ENCODE measurements around the gene OCA2.
"Not testable (repeated sequence)": the region's sequence is repeated elsewhere in the genome, so short reads cannot be mapped to it uniquely, and the experiment has no call there.

OCA2 gene

DNA sequence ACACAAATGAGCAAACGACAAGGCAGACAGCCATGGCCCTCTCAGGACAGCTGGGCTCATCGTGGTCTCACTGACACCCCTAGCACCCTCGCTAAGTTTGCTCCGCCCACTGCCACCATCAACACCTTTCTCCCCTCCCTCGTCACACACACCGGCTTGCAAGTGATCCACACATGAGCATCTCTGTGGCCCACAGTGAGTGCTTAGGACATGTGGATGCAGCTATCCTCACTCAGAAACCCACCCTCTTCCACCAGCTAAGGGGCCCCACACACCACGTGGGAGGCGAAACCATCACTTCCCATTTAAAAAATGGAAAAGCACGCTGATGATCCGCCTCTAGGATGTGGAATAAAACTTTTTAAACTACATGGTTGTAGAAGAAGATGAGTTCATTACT lies 105.6 kb downstream of the OCA2 start:
- no peak for DNase-seq

DNA sequence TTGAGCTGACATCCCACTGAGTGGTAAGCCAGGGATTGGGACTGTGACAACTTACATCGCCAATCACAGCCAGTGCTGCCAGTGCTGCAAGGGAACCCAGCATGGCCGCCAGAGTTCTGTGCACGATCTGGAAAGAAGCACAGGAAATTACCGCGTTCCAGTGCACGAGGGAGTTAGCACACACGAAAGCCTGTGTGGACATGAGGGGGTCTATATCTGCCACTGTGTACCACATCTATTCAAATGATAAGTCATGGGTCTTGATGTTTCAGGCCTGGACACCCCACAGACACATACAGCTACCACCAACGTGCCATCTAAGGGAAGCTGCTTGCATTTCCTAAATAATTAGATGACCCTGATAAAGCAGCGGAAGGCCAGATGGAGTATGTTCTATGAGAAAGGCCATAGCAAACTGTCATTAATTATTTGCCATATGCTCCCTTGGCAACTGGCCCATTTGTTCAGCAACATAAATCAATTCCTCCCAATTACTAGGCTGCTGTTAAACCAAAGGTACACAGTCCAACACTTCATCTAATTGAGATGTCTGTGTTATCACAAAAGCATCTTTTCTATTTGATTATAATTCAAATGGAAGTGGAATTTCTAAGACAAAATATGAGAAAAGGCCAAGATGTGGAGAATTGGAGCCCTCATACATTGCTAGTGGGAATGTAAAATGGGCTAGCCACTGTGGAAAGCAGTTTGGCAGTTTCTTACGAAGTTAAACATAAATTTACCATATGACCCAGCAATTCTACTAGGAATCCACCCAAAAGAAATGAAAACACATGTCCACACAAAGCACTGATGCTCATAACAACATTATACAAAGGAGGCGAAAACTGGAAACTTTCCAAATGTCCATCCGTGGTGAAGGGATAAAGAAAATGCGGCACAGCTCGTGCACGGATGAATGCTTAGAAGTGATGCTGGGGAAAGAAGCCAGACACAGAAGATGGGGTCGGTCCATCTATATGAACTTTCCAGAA lies 108.3 kb downstream of the OCA2 start:
- DNase-seq: no peak

DNA sequence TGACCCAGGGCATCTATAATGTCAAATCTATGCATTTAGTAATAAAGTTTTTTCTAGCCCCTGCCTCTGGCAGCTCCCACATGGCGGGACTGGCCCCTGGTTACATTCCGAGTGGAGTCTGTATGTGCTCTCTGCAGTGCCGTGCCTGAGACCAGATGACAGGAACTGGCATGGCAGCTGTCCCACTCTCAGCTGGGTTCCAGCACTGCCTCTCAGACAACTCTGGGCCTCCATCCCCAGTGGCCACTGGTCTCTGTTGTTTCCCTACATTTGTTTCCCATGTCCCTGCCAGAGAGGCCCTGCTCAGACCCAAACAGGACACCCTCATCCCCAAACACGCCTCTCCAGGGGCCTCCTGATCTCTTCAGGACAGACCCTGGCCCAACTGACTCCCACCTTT lies 109.3 kb downstream of the OCA2 start:
- no peak for DNase-seq

DNA sequence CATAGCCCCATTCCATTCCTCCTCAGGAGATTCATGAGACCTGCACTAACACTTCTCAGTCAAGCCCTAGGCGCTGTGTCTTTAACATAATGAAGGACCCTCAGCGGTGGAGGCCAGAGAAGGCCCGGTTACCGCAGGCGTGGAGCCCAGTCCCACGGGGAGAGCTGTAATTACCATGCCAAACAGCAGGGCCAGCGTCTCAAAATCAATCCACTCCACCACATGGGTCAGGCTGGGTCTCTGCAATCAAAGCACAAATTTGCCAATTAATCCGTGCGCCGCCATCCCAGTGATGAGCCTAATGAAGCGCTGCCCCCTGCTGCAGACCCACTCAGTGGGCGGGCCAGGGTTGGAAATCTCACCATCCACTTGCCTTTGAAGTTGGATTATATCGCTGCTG lies 109.7 kb downstream of the OCA2 start:
- no peak for DNase-seq

DNA sequence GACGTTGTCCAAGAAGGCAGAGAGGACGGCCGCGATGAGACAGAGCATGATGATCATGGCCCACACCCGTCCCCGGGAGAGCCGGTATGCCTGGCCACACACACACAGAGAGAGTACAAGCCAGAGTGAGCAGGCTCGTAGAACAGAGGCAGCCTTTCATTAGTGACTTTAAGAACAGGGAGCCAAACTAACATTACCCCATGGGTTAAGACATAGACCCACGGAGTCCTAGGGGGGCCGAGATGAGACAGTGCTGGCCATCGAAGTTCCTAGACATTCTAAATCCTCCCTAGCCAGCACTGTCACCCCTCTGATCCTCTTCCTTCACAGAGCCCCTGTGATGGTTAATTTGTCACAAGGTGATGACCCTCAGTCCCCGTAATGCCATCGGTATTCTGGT lies 114.0 kb downstream of the OCA2 start:
- no peak for DNase-seq

DNA sequence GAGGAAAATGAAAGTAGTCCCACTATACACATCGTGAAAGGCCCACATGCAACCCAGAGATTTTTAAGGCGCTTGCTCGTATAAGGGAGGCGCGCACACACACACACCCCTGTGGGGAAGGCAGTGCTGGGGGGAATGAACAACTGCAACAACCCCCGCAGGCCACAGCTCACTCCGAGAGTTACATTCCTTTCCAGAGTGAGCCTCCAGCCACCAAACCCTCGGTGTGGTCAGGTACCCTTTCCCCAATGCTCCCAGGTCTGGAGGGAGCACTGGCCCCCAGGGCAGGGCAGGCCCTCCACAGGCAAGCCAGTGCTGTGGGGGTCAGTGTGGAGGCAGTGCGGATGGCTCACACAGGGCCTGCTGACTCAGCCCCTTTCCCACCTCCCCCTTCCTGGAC lies 115.6 kb downstream of the OCA2 start:
- no peak for DNase-seq

DNA sequence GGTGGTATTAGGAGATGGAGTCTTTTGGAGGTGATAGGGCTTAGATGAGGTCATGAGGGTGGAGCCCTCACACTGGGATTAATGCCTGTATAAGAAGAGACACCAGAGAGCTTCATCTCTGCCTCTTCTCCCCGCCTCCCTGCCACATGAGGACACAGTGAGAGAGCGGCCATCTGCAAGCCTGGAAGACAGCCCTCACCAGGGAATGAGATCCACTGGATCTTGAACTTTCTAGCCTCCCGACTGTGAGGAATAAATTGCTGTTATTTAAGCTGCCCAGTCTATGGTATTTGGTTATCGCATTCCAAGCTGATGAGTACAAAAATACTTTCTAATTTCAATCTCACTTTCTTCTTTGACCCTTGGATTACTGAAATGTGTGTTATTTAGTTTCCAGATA lies 121.4 kb downstream of the OCA2 start:
- no peak for DNase-seq

DNA sequence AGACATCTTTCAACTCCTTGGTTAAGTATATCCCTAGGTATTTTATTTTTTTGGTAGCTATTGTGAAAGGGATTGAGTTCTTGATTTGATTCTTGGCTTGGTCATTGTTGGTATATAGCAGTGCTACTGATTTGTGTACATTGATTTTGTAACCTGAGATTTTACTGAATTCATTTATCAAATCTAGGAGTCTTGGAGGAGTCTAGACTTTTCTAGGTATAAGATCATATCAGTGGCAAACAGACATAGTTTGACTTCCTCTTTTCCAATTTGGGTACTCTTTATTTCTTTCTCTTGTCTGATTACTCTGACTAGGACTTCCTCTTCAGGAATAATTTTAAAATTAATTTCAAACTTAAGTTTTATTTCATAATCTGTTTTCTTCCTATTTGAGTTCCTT lies 125.2 kb downstream of the OCA2 start:
- no peak for DNase-seq

DNA sequence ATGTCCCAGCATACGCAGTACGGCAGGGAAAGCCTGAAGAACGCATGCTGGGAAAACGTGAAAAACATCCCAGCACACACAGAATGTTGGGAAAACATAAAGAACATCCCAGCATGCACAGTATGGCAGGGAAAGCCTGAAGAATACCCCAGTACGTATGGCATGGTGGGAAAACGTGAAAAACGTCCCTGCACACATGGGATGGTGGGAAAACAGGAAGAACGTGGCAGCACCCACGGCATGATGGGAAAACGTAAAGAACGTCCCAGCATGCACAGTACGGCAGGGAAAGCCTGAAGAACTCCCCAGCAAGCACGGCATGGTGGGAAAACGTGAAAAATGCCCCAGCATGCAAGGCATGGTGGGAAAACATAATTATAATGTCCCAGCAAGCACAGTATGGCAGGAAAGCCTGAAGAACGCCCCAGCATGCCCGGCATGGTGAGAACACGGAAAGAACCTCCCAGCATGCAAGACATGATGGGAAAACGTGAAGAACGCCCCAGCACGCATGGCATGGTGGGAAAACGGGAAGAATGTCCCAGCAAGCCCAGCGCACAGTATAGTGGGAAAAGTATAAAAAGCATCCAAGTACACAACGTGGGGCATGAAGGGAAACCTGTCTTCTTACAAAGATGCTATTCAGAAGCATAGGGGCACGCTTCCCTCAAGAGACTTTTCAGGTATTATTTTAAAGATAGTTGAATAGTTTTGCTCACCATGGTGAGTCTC lies 128.3 kb downstream of the OCA2 start:
- no peak for DNase-seq

DNA sequence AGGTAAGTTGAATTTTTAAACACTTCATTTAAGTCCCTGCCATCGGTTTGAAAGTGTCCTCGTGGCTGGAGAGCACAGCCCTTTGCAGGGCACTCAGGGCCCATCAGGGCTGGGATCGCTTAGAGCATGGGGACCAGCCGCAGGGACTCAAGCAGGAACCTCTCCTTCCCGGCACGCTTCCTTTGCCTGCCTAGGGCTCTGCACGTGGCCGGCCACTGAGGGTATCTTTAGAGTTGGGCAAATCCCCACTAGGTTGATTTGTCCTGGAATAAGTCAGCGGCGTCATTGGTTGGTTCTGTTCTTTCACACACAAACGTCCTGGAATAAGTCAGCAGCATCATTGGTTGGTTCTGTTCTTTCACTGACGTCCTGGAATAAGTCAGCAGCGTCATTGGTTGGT lies 131.6 kb downstream of the OCA2 start:
- no peak for DNase-seq

DNA sequence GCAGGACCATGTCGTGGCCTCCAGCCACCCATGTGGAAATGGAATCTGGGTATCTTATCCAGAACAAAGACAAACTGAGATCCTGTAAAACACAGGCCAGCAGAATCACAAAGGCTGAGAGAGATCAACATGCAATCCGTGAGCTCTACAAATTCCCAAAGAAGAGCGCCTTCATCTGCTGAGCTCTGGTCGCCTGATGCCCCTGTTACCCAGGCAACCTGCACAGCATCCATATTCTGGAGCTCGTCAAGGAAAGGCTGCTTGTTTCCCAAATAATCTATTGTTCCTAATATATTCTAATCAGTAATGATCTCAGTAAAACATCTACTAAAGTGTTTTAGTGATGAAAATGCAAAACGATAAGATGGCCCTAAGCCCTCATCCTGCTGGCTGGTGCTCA lies 133.6 kb downstream of the OCA2 start:
- DNase-seq: no peak

DNA sequence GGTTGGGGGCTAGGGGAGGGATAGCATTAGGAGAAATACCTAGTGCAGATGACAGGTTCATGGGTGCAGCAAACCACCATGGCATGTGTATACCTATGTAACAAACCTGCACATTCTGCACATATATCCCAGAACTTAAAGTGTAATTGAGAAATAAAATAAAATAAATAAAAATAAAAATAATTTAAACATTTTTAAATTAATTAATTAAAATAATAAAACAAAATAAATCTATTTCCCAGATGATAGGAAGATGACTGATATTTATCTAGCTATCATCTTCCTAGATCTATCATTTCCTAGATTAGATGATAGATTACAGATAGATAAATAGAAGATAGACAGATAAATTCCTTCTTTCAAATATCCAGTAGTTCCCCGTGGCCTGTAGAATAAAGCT lies 137.3 kb downstream of the OCA2 start:
- no peak for DNase-seq

DNA sequence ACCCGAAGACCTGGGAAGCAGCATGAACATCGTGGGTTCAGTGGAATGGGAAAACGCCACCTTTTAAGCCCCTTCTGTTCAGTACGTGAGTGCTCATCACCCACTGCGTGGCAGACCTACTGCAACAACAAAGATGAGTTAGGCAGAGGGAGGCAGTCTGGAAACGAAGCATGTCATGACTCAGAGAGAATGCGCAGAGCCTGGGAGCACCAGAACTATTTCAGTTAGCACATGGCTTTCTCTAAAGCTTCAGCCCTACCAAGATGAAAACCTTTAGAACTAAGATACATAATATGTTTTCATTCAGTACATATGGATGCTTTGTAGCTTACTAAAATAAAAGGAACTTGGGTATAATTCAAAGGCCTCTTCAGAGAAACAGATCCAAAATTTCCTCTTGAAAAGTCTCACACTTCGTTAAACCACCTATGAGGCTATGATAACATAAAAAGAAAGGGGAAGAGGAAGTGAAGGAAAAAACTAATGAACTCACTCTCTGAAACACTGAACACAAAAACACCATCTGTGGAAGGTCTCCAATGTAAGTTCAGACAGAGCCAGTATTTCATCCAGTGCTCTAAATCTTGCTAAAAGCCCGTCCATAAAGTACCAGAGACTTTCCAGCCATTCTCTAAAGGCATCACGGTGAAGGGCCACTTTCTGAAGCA lies 140.1 kb downstream of the OCA2 start:
- DNase-seq: no peak

DNA sequence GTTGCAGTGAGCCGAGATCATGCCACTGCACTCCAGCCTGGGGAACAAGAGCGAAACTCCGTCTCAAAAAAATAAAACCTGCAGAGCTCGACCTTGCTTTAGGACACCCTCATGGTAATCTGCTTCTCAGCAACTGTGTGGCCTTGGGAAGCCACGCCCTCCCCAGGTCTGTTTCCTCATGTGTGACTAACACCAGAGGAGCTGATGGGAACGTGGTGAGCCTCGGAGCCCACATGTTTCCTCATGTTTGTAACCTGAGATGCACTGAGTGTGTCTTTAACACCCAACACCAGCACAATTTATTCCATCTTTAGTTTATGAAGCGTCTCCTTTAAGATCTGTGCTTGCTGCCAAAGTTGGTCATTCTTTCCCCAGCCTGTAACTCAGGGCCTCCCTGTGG lies 142.8 kb downstream of the OCA2 start:
- no peak for DNase-seq

DNA sequence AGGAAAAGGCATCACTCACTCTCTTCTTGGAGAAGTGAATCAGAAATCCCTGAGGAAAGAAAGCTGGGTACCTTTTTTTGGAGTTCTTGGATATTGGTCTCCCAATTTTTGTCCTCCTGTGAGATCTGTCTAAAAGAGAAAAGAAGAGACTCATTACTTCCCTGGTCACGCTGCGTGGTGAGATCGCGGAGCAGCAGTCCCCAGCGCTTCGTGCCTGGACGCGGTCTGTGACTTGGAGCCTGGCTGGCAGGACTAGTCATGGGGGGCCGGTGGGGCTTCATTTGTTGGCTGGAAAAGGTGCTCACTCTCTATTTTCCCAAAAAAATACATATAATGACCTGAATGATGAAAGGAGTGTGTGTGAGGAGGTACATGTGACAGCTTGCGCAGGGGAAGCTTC lies 144.0 kb downstream of the OCA2 start:
- DNase-seq: no peak

DNA sequence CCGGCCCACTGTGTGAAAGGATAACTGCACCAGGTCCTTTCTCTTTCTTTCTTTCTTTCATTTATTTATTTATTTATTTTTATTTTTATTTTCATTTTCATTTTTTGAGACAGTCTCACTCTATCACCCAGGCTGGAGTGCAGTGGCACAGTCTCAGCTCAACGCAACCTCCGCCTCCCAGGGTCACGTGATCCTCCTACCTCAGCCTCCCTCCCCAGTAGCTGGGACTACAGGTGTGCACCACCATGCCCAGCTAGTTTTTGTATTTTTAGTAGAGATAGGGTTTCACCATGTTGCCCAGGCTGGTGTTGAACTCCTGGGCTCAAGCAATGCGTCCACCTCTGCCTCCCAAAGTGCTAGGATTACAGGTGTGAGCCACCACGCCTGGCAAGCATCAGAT lies 146.5 kb downstream of the OCA2 start:
- DNase-seq: not testable (repeated sequence)

DNA sequence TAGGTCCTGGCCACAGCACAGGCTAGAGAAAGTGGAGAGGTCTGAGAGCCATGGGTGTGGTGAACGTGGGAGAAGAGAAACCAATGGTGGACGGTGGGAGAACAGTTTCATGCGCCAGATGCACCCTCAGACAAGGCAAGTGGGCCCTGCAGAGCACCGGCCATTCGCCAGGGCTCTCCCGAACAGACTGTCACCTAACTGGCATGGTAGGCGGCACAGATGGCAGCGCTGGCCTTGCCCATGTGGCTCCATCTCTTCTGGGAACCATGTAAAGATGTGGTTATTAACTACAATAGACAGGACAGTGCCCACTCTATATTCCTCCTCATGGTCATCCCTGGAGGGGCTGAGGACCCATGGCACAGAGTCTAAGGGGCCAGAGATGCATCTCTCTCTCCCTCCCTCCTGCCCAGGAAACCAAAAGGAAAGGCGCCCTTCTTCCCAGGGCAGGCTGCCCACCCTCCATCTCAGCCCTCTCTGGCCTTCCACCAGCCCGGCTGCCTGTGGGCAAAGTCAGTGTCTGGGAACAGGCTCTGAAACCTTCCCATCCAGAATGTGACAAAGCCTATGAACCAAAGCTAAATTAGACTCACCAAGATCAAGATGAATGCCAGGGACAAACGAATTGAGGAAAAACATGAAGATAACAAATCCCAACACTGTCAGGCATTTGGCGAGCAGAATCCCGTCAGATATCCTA lies 147.8 kb downstream of the OCA2 start:
- DNase-seq: no peak

DNA sequence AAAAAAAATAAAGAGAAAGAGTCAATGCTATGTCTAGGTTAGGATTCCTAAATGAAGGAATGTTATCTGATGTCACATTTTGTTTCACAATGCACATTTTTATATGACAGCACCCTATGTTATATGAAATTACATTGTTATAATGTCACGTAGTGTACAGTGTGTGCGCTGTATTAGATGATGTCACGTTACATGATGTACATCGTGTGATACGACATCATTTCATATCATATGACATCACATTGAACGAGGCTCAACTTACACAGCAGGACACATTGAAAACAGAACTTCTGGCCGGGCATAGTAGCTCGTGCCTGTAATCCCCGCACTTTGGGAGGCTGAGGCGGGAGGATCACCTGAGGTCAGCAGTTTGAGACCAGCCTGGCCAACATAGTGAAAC lies 150.0 kb downstream of the OCA2 start:
- no peak for DNase-seq

DNA sequence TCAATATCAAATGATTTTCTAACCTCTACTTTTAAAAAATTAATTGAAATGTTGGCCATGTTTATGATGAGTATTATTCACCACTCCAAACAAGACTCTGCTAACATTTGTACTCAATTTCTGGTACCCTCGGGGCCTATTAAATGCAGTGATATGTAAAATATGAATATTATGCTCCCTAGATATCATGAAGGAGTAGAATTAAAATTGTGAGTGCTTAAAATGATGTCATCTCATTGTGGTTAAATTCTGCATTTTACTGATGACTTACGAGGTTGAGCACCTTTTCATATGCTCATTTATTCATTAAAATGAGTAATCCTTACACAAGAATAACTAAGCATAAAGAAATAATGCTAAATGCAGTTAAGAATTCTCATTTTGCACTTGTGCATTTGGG lies 159.9 kb downstream of the OCA2 start:
- DNase-seq: no peak

DNA sequence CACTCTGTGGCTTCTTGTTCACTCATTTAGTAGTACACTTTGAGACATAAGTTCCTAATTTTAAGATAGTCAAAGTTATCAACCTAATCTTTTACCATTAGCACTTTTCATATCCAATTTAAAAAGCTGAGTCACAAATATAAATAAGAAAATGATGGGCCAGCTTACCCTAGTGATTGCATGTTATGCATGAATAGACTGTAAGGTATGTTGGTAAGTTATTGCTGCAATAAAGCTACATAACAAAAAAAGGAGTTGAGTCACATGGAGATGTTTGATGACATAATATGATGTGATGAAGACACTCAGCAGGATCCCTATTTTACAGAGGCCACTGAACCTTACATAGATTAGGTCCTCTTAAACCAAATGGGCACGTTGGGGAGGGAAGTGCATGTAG lies 161.3 kb downstream of the OCA2 start:
- DNase-seq: no peak

DNA sequence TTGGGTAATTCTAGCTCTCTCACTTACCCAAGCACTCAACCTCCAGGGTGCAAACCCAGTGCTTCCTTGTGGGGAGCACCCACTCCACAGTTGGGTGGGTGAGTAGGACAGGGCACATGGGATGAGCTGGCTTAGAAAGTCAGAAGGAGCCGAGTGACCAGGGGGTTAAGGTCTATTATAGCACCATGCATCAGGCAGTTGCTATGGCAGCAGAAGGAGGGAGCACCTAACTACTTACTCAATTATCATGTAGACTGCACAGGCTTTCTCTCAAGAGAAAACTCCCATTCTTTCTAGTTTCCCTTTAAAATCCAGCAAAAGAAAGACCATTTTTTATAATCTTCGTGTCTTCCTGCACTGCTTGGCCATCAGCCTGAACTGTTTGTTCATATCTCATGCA lies 163.0 kb downstream of the OCA2 start:
- DNase-seq: no peak

DNA sequence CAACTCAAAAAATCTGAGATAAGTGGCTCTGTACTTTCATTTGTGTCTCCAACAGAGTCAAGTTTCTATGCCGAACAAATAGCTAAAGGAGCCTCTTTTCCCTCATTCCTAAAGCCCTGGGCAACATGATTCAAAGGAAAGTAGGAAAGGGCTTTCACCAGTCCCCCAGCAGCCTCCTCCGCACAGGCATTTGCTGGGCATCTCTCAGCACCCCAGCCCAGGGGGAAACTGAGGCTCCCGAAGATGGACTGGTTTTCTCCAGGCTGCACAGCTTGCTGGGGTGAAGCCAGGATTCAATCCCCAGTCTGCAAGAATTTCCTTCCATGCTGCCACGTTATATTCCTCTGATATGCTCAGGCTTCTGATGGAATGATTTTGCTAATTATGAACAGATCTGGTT lies 163.8 kb downstream of the OCA2 start:
- DNase-seq: no peak

DNA sequence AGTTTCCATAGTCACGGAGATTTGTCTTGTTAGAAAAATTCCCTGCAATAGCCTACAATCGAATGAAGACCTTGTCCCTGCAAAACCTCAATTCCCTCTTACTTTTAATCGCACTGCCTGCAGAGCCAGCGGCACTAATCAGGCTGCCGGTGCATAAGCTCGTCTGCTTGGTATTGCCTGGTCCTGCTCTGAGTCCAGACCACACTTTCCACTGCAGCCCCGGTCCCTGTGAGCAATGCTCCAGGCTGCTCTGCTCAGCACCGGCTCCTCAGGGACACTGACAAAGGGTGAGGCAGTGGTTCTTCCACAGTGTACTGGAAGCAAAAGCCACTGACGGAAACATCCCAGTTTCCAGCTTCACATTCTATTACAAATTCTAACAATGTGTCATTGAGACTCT lies 164.3 kb downstream of the OCA2 start:
- DNase-seq: no peak

Measured in amniotic stem cell (primary cell).